Measurements from ENCODE around the gene RHBDF1. TPM values are rescaled to one million over a fixed set of nuclear protein-coding genes. Genes with fewer than 3 reads are reported as not detected.

The RHBDF1 gene
- total and polyA plus RNA-seq, 9 of the 15 experiments (the other 6 are each of a cell fraction or from before 2014, with no cell fraction given) = 1.0 to 8.2 (median 4.2) TPM

- peak; percentile 83 for TF ChIP-seq ZNF407 (IDR thresholded peaks at IDR 0.05; ENCODE audit: low read depth)
- no peak for TF ChIP-seq SNIP1 (IDR thresholded peaks at IDR 0.05; ENCODE audit: low read depth)
- TF ChIP-seq SPI1 (IDR thresholded peaks at IDR 0.05; ENCODE audit: borderline replicate concordance, low read depth, low read length) = no peak
- TF ChIP-seq KAT2B (IDR thresholded peaks at IDR 0.05; ENCODE audit: low read depth, low read length) = no peak
- no peak for TF ChIP-seq HDAC6 (IDR thresholded peaks at IDR 0.05; ENCODE audit: low read depth, low read length)
- TF ChIP-seq ELF4 (CRISPR knock-in tag; IDR thresholded peaks at IDR 0.05) = no peak
- TF ChIP-seq ELF1 (tag; IDR thresholded peaks at IDR 0.05) = peak; percentile 77
- TF ChIP-seq SUPT5H (IDR thresholded peaks at IDR 0.05) = peak; percentile 54
- TF ChIP-seq ZNF507 (tag; conservative IDR thresholded peaks at IDR 0.05) = no peak
- no peak for TF ChIP-seq HSF4 (CRISPR knock-in tag; IDR thresholded peaks at IDR 0.05; ENCODE audit: borderline replicate concordance)
- TF ChIP-seq CREBBP (IDR thresholded peaks at IDR 0.05; ENCODE audit: low read depth, low read length) = no peak
- peak; percentile 45 for TF ChIP-seq FOXP1 (CRISPR knock-in tag; IDR thresholded peaks at IDR 0.05)
- no peak for TF ChIP-seq NFXL1 (CRISPR knock-in tag; IDR thresholded peaks at IDR 0.05)
- no peak for TF ChIP-seq ZBTB17 (CRISPR knock-in tag; IDR thresholded peaks at IDR 0.05)
- TF ChIP-seq, protein P1, sequence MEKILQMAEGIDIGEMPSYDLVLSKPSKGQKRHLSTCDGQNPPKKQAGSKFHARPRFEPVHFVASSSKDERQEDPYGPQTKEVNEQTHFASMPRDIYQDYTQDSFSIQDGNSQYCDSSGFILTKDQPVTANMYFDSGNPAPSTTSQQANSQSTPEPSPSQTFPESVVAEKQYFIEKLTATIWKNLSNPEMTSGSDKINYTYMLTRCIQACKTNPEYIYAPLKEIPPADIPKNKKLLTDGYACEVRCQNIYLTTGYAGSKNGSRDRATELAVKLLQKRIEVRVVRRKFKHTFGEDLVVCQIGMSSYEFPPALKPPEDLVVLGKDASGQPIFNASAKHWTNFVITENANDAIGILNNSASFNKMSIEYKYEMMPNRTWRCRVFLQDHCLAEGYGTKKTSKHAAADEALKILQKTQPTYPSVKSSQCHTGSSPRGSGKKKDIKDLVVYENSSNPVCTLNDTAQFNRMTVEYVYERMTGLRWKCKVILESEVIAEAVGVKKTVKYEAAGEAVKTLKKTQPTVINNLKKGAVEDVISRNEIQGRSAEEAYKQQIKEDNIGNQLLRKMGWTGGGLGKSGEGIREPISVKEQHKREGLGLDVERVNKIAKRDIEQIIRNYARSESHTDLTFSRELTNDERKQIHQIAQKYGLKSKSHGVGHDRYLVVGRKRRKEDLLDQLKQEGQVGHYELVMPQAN (IDR thresholded peaks at IDR 0.05; ENCODE audit: borderline replicate concordance) = peak; percentile 85
- TF ChIP-seq ZNF384 (IDR thresholded peaks at IDR 0.05; ENCODE audit: low read depth, low read length) = no peak
- TF ChIP-seq EP400 (IDR thresholded peaks at IDR 0.05) = peak; percentile 90
- peak; percentile 75 for TF ChIP-seq CCNT2 (IDR thresholded peaks at IDR 0.05; ENCODE audit: borderline replicate concordance, extremely low read depth, insufficient read length, low read depth, low read length)
- TF ChIP-seq MED1 (CRISPR knock-in tag; IDR thresholded peaks at IDR 0.05; ENCODE audit: borderline replicate concordance) = no peak
- no peak for TF ChIP-seq FOS (IDR thresholded peaks at IDR 0.05; ENCODE audit: extremely low read depth, insufficient read length)
- no peak for TF ChIP-seq ZNF347 (CRISPR knock-in tag; IDR thresholded peaks at IDR 0.05; ENCODE audit: low read depth)
Measured at GRCh38 chr16:77807-78443, 5.5 kb upstream of the RHBDF1 start, which contains the start of gene MPG (continued).
